Stomach (tissue), 4 donors: Measurements from ENCODE around the gene VAV3.

Source experiments
- CTCF ChIP-seq, 7 experiments: fragments of 450-650 bp in 4 of 7; fragments of 200-600 bp in 3 of 7; sonication (generic) in 3 of 7; IDR thresholded peaks; one replicate each; pipeline ENCODE4 v1.5.1; 2016 to 2019; ENCODE audit warnings: antibody characterized with exemption in 7 of 7, control low read depth in 2 of 7, mild to moderate bottlenecking in 1 of 7
- EP300 ChIP-seq: sonication (generic); formaldehyde crosslinking; IDR thresholded peaks from one replicate; pipeline ENCODE4 v1.6.1; 2017; ENCODE audit warnings: antibody characterized with exemption

DNA sequence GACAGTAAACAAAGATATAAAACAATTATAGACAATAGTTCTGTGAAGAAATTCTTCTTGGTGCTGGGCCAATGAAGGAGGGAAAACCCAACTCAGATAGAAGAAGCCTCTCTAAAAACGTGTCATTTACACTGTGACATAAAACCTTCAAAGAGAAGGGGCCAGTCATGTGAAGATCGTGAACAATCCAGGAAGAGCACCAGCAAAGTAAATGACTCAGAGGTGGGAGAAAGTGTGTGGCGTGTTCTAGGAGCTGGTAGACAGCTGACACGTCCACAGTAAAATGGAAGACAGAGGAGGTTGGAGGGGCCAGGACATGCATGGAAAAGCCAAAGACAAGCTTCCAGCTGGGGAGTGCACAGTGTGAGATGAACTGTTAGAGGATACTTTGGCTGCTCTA lies 143.6 kb downstream of the VAV3 start:
- TF ChIP-seq EP300 (no peak), CTCF (IDR thresholded peaks at IDR 0.05) (no peak)
